NCI-H1694 (cell line): ENCODE data around the gene PID1.

Experiments
- DNase-seq: peaks from one replicate; lab custom pipeline; 2025; lab: John Stamatoyannopoulos, UW

PID1 gene

DNA sequence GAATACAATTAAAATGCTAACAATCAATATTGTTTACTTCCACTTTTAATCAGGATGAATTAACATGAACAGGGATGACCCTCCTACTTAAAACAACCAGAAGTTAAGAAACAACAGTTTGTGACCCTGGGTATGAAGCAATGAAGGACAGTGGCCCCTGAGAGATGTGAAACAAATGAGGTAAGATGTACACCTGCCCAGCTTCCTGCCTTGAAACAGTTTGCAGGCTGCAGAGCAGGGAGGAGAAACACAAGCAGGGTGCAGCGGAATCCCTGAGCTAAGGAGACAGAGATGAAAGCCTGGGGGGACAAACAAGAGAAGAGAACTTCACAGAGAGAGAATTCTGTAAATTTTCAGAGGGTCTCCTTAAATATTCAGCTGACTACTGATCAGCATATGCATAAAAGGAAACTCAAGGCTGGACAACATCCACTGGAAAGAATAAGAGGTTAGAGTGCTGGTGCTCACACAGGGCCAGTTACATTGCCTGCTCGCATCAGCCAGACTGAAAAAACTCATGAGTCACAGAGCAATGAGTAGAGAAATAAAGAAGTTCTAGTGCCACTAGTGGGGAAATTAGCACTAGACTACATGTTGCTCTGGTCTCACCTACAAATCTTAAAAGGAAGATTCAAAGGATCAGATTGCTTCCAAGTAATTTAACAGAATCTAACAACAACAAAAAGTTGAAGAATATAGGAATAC, 106.4 kb downstream of the PID1 start:
- DNase-seq = no peak

DNA sequence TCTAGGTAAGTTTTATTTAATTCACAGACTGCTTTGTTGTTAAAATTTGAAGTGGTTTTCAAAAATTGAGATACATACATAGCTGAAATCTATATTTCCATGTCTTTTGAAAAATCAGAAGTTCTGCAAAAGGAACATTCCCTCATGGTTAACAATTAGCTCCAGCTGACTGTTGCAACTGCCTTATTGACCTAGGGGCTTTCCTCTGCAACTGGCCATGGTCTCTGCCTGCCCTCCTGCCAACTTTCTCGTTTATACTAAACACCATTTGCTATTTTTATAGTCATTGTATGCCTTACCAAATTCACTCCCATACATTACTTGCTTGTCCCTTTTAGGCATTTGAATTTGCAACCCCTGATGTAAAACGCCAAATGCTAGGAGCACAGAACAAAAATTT, 107.2 kb downstream of the PID1 start:
- no peak for DNase-seq

DNA sequence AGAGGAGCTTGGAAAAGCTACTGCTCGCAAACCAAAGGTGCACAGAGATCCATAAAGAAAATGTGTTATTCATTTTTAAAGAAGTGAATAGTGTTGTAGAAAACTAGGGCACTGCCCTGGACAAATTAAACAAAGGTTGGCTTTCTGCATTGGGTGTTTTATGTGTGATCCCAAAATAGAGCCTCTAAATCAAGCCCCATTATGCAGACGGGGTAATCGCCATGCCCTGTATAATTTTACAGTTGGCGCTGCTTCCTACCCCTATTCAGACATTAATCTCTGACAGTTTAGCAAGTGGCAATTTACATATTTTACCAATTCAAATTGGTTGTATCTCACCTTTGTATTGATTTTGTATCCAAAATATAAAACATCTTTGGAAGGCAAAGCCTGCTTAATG, 109.1 kb downstream of the PID1 start:
- no peak for DNase-seq

DNA sequence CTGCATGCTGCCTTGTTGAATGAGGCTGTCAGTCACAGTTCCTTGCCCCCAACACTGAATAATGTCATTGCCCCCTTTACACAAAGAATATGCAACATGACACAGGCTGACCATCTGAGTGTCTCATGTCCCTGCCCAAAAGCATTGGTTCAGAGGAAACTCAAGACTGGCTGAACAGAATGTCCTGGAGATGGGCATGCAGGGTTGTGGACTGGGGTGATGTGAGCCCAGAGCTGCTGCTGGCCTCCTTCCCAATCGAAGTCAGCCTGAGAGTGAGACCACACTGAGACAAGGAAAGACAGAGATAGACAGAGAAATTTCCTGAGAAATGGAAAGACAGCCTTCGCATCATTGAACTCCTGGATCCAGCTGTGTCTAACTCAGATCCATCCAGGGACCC, 110.1 kb downstream of the PID1 start:
- DNase-seq = no peak

DNA sequence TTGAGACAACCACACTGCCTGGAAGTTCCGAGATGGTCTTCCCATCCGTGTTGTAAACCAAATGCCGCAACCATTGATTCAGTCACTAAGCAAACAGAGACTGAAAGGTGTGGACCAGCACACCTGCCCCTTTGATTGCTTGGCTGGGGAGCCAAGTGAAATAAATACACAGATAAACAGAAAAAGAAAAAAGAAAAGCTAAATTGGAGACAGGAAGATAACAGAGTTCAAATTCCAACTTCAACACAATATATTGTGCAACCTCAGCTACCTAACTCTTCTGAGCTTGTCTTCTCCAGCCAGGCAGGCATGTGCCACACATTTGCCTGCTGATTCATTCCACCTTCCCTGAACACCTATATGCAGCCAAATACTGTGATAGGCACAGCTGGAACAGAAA, 110.9 kb downstream of the PID1 start:
- no peak for DNase-seq

DNA sequence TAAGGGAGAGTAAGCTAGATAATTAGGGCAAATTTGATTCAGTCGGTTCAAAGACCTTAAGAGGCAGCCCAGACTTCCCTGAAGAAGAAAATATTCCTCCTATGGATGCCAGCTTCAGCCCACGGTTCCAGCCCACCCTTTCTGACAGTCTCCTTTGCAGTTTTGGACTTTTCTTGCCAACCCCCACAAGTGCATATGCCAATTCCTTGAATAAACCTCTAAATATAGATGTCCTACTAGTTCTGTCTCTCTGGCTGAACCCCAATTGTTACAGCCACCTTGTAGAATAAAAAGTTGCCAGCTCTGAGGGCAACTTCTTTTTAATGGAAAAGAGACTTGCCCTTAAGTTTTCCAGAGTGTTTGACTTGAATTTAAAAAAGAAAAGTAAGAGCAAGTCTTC, 111.7 kb downstream of the PID1 start:
- no peak for DNase-seq

DNA sequence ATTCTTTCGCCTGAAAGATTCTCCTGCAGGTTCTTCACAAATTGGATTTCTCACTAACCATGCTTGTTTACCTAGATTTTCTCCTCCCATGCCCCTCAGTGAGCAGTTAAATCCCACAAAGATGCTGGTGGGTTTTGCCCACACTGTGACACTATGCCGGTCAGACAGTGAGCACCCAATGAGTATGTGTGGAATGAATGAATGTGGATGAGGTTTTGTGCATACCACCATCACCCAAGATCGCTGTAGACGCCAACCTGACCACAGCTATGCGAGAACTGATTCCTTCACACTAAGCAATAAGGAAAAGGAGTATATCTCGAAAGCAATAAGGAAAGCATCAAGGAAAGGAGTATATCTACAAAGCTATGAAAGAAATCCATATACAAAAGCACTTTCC, 116.7 kb downstream of the PID1 start:
- no peak for DNase-seq

DNA sequence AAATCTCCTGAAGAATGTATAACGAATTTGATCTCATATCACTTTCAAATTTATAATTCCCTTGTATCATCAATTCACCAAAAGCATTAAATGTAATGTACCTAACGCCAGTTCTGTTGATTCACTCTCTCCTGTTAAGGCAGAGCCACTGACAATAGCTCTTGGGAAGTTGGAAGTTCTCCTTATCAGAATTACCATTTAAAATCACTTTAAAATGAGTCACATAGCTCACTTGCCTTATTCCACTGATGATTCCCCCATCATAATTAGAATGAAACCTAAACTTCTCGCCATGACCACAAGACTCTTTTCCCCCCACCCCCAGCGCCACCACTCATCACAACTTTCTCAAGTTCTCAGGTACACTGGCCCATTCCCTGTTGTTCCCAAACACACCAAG, 117.1 kb downstream of the PID1 start:
- DNase-seq = no peak

DNA sequence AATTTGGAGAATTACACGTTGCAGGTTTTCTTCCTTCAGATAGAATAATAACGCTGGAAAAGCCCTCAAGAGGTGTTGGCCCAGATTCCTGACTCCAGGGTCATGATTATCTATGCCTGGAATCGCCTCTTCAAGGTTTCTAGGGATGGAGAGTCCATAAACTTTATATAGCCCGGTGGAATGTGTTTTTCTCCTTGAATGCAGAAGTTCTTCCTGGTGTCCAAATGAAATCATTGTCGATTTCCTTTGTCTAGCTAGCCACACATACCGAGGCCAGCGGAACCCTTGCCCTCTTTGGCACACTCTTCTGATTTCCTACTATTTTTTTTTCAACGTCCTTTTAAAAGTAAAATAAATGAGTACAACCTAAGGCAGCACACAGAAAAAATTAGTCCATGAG, 117.8 kb downstream of the PID1 start:
- DNase-seq = no peak

DNA sequence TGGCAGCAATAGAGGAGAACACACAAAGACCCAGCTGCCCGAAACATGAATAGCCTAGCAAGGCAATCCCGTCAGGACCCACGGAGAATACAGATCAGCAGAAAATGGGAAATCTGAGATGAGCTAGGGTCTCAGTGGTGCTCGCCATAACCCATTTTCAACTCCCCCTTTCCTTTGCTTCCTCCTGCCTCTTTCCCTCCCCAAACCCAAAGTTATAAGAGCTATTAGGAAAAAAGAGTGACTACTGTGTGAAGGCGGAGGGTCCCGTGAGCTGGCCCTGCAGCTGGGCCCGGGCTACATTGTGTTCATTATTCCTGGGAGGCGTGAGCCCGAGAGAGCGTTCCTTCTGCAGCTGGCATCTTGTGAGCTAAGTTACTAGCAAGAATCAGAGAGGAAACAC, 118.4 kb downstream of the PID1 start:
- no peak for DNase-seq

DNA sequence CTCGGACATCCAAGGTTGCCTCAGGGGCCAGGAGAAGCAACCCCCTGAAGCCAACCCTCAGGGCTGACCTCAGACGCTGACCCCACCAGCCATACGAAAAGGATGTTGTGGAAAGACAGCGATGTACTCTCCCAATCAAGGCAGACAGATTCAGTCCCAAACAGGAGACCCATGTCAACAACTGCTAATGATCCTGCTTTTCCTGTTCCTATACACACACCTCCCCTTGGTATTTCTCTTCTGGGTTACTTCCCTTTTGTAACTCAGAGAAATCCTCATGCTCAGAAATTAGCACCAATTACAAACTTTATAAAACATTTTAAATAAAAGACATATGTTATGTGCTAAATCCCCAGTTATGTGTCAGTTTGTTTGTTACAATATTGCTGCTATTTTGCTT, 120.8 kb downstream of the PID1 start:
- no peak for DNase-seq

DNA sequence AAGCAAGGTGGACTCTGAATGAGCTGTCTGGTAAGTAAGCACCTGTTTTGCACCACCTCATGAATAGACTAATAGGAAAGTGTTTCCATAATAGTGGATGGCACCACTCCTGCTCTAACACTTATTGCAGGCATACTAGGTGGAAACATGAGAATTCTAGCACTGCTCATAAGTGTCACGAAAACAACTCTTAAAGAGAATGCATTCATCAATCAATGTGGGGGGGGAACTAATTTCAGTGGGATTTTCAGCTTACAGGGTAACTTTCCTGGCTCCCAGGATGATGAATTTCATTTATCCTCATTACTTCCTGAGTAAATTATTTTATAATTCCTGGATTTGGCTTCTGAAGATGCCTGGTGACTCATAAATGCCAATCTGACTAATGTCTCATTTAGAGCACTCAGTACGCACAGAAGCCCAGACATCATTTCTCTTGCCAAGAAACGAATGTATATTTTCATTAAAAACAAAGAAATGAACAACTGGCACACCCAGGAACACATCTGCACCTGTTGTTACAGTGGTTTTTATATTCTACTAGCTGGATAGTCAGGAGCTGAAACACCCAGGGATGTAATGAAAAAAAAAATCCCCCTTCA, 129.6 kb downstream of the PID1 start:
- DNase-seq = no peak

DNA sequence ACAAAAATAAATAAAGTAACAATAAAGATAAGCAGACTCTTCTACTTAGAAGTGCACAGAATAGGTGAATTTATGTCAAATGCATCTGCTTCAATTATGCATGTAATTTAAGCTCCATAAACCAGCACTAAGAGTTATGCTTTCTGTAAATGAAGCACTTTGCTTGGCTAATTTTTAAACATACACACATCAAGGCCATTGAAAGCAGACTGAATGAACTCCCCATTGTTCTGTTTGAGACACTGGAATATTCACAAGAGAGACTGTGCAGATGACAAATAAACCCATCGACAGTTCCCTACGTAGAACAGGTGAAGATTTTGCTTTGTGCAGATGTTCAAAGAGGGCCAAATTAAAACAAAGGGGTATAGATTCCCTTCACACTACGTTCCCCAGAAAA, 133.4 kb downstream of the PID1 start:
- no peak for DNase-seq

DNA sequence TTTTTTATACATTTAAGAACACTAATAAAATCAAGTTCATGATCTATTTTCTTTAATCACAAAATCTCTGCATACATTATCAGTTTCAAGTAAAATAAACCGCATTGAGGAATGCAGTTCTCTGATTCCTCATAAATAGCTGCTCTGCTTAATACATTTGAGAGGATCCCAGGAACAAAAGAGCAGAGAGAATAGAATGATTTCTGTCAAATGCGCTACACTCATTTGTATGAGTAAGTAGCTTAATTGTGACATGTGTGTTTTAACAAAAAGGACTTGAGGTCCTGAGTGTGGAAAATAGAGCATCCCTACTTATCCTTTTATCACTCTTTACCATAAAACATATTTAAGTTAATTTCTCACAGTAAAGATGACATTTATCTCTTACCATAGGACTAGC, 134.0 kb downstream of the PID1 start:
- no peak for DNase-seq

DNA sequence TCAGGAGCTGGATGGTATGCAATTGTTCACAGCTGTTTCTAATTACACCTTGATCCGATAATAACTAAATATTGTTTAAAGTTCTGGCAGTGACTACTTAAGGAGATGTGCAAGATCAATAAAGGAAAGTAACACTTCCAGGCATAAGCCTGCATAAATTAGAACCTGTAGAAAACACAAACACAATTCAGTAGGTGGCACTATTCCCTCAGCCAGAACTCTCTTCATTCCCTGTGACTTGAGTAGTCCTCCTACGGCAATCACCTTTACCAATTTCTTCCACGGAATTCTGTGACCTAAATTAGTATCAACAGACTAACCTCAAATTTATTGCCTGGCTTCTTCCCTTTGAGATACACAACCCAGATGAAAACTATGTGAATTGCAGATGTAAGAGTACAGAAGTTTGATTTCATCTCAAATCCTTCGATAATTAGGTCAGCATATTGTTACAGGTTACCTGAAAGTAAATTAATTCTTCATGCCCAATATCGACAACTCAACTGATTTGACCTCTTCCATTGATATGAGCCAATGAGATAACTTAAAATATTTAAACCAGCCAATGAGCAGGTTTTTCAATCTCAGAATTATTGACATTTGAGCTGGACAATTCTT, 137.8 kb downstream of the PID1 start:
- peak; percentile 1 for DNase-seq

DNA sequence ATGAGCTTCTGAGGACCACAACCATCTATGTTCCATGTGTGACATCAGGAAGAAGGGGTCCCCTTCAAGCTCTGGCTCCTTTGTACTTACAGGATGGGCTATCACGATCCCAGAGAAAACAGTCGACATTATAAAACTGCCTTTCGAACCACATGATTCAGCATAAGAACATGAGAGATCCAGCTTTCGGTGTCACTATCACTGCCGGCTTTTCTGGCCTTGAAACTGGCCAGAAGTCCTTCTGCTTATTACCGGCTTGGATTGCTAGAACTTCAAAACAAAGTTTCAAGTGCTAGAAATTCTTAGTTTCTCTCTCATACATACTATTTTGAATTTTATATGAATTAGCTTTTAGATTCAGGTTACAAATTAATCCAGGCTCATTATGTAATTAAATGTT, 138.9 kb downstream of the PID1 start:
- DNase-seq = no peak

DNA sequence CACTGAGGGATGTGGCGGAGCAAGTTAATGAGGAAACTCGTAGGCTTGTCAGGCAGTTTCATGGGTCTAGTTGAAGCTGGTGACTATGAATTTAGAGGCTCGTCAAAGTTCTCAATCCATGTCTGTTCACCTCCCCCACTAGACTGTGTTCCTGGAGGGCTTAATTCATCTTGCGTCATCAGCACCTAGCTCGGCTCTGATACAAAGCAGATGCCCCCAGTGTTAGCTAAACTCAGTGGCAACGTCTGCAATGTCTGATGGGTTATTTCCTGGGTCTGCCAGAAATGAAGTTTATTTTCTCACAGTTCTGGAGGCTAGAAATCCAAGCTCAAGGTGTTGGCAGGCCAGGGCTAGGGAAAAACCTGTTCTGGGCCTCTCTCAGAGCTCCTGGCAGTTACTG, 140.6 kb downstream of the PID1 start:
- DNase-seq = no peak

DNA sequence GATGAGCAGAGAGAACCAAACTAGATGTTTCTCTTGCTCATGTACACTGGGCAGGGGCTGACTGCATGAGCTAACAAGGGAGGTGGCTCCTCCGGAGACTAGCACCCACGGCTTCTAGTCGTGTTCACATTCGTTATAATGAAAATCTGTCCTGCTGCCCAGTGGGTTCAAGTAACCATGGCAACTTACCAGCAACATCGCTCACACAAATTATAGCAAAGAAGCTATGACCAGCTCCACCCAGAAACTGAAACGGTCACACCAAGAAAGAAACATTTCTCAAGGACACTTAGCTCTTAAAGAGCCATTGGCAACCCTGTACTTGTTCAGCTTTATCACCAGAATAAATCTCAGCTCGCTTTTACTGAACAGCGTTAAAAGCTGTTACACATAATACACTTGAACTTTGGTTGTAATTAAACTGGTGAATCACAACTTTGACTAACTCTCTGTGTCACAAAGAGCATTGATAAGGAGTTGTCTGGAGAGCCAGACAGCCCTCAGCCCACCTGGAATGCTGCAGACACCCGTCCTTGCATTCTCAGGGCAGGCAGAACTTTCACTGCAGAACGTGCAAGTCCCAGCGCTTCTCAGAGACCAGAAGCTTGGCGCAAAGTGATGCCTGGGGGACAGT, 141.2 kb downstream of the PID1 start:
- no peak for DNase-seq

DNA sequence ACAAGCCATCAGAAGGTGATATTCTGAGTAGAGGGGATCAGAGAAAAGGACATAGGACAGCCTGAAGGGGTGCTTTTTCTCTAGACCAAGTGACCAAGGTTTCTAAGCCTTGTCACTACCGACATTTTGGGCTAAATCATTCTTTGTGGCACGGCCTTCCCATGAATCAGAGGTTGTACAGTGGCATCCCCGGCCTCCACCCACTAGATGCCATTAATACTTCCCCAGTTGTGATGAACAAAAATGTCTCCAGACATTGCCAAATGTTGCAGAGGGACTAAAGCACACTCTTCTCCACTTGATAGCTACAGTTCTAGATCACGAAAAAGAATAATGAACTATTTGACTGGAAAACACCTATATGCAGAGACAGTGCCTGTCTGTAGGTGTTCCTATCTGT, 143.6 kb downstream of the PID1 start:
- no peak for DNase-seq

DNA sequence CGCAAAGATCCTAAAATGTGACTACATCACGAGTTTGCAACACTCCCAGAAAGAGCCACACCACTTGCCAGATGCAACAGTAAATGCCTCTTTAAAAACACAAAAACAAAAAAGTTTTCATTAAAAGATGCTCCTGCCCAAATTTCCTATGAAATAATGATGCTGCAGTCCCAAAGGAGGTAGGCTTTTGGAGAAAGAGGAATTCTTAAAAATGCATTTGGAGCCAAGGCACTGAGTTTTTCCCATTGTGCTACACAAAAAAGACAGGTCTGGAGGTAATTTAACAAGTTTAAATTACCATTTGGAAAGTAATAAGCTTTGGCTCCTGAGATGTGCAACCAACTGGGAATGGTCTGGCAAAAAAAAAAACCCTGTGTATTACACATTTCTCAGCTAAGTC, 145.0 kb downstream of the PID1 start:
- DNase-seq = no peak

DNA sequence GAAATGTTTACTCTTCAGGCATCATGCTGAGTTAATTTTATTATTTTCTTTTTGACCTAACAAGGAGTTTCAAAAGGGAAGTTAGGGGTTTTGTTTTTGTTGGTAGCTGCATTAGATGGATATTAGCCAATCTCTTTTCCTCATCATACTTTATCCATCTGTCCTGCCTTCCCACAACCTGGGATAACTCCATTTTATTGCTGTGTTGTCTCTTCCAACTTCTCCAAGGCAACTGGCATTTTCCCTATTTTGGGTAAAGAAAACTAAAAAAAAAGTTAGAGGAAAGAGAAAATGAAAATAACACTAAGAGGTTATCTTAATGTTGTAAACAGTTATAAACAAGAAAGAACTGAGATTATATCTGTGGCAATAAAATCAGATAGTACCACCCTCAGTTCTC, 147.0 kb downstream of the PID1 start:
- no peak for DNase-seq

DNA sequence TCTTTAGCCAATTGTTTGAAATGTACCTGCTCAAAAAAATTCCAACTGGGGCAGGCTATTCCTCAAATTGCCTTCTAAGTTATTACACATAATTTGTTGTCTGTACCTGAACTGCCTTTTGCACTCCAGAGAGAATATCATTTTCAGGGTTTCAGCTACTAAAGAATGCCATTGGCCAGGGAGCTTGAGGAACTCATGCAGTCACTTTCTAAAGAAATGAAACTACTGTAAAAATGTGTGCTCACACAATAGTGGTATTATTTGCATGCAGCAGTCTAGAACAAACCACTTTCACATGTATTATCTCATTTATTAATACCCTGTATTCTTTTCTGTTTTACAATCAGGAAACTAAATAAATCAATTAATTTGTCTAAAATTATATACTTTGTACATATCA, 152.2 kb downstream of the PID1 start:
- no peak for DNase-seq

DNA sequence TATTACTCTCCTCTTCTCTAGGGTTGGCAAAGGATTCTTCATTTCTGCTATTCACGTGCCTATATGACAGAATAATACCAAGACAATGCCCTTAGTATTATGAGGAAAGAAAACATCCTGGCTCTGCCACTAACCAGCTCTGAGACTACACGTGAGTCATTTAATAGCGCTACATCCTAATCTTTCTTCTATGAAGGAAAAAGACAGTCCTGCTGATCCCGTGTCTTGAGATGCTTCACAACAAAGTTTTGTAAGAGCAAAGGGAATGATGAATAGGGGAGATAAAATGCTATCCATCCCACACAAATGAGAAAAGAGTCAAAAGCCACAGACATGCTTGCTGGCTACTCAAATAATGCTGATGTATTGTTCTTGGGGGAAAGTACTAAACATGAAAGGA, 152.8 kb downstream of the PID1 start:
- DNase-seq = no peak
